C4-2B (cell line): ENCODE measurements around the gene TMEM259.

ENCODE experiments used
- H3K27ac ChIP-seq: fragments of 450-650 bp; 2 replicates; pipeline ENCODE4 v1.5.1; 2017
- ZFX ChIP-seq: fragments of 450-650 bp; IDR thresholded peaks from 2 replicates; pipeline ENCODE4 v1.6.1; 2017
- TF ChIP-seq, protein P1 (sequence below): fragments of 450-650 bp; conservative IDR thresholded peaks from 2 replicates; pipeline ENCODE4 v1.5.1; 2017; ENCODE audit warnings: mild to moderate bottlenecking

The TMEM259 gene

DNA sequence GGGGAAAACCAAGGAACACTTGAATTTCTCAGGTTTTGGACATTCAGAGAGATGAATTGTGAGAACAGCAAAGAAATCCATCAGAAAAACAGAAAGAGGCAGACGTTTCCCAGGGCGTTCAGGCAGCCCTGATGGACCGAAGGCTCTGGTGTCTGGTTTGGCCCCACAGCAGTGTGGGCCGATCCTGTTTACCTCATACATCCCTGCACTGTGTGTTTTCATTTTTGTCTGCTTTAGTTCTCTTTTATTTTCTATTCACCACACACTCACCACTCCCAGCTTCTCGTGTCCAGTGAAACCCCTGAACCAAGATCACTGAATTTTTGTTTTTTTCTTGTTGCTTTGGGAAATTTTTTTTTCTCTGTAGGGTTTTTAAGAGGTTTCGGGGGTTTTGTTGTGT is 48.6 kb downstream of the TMEM259 start:
- TF ChIP-seq, protein P1, sequence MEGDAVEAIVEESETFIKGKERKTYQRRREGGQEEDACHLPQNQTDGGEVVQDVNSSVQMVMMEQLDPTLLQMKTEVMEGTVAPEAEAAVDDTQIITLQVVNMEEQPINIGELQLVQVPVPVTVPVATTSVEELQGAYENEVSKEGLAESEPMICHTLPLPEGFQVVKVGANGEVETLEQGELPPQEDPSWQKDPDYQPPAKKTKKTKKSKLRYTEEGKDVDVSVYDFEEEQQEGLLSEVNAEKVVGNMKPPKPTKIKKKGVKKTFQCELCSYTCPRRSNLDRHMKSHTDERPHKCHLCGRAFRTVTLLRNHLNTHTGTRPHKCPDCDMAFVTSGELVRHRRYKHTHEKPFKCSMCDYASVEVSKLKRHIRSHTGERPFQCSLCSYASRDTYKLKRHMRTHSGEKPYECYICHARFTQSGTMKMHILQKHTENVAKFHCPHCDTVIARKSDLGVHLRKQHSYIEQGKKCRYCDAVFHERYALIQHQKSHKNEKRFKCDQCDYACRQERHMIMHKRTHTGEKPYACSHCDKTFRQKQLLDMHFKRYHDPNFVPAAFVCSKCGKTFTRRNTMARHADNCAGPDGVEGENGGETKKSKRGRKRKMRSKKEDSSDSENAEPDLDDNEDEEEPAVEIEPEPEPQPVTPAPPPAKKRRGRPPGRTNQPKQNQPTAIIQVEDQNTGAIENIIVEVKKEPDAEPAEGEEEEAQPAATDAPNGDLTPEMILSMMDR: no peak
- TF ChIP-seq ZFX: no peak
- H3K27ac ChIP-seq: no peak overlapping the region

DNA sequence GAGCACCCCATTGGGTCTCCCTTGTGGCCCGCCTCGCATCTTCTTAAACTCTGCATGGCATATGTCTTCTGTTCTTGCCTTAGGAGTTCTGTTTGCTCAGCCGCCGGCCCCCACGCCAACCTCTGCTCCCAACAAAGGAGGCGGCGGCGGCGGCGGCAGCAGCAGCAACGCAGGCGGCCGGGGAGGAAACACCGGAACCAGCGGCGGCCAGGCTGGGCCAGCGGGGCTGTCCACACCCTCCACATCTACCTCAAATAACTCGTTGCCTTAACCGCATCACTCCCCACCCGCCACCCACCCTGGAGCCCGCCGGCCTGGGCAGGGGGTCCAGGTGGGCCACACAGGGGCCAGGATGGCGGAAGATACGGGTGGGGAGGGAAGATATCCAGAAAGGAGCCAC is 49.1 kb downstream of the TMEM259 start:
- no peak overlapping the region for H3K27ac ChIP-seq
- TF ChIP-seq ZFX: no peak
- TF ChIP-seq, protein P1: no peak

DNA sequence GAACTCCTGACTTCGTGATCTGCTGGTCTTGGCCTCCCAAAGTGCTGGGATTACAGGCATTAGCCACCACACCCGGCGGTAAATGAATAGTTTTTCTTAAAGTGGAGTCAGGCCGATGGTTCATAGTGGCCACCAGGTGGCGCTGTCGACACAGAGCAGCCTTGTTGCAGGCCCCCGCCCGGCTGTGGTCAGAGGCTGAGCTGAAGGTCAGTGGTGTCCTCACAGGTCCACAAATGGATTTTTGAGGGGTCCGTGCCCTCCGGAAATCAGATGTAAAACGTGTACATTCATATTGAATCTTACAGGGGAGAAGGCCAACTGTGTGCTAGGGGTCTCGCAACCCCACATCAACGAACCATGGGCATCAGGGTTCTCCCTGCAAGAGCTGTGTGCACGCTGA is 50.2 kb downstream of the TMEM259 start:
- TF ChIP-seq ZFX: no peak
- TF ChIP-seq, protein P1: peak; percentile 76
- H3K27ac ChIP-seq: no peak overlapping the region

DNA sequence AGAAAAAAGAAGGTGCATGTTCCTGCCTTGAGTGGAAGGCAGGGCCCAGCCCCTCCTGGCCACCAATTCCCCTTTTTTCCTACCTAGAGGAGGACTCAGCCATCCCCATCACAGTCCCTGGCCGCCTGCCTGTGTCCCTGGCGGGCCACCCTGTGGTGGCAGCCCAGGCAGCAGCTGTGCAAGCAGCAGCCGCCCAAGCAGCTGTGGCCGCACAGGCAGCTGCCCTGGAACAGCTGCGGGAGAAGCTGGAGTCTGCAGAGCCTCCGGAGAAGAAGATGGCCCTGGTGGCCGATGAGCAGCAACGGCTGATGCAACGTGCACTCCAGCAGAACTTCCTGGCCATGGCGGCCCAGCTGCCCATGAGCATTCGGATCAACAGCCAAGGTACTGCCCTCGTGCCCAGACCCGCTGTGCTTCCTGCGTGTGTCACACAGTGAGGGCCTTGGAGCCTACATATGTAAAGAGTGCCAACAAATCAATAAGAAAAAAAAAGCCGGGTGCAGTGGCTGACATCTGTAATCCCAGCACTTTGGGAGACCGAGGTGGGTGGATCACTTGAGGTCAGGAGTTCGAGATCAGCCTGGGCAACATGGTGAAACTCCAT is 54.3 kb downstream of the TMEM259 start:
- TF ChIP-seq ZFX: no peak
- TF ChIP-seq, protein P1: no peak
- H3K27ac ChIP-seq: no peak overlapping the region

DNA sequence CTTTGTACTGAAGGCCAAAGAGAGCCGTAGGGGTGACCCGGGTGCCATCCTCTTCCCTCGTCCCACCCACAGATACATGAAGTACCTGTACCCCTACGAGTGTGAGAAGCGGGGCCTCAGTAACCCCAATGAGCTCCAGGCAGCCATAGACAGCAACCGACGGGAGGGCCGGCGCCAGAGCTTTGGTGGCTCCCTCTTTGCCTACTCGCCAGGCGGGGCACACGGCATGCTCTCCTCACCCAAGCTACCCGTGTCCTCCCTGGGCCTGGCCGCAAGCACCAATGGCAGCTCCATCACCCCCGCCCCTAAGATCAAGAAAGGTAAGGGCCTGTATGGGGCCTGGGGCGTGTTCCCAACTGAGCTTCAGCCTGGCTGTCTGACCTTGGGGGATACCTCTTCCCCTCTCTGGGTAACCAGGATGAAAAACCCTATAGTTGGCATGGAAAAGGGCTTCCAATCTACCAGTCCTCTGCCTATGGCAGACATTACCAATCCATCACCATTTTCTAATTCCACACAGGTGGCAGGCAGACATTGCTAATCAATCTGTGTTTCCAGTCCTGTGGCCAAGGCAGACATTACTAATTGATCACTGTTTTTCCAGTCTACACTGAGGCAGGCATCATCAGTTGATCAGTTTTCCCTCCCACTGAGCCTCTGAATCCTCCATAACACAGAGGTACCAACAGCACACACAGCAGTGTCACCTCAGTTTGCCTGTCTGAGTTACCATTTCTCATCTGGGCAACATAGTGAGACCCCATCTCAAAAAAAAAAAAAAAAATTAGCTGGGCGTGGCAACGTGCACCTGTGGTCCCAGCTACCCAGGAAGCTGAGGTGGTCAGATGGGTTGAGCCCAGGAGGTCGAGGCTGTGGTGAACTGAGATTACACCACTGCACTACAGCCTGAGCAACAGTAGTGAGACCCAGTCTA is 55.9 kb downstream of the TMEM259 start:
- TF ChIP-seq, protein P1: no peak
- TF ChIP-seq ZFX: no peak
- H3K27ac ChIP-seq: no peak overlapping the region

DNA sequence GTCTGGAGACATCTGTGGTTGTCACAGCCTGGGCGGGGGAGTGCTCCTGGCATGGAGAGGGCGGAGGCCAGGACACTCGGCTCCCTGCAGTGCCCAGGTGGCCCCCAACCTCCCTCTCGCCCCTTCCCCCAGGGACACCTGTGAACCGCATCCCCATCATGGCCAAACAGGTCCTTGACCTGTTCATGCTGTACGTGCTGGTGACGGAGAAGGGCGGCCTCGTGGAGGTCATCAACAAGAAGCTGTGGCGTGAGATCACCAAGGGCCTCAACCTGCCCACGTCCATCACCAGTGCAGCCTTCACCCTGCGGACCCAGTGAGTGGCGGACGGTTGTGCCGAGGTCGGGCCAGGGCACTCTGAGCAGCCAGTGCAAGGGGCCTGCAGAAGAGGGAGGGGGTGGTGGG is 56.8 kb downstream of the TMEM259 start:
- no peak overlapping the region for H3K27ac ChIP-seq
- no peak for TF ChIP-seq ZFX
- TF ChIP-seq, protein P1: no peak

DNA sequence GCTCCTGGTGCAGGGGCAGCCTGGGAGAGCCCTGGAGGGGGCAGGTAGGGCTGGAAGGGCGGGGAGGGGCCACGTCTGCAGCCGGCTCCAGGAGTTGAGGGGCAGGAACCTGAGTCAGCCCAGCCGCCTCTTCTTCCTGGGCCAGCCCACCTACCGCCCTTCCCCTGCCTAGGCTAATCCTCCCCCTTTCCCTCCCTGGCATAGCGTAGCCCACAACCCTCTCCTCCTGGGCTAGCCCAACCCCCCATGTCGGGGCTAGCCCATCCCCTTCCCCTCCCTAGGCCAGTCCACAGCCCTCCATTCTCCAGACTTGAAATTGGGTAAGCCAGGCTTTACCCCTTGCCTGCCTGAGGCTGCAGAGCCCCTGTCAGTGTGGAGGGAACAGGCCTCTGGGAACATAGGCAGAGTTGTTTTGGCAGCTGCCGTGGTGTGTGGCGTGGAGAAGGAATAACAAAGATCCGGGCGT is 57.4 kb downstream of the TMEM259 start:
- H3K27ac ChIP-seq: no peak overlapping the region
- TF ChIP-seq, protein P1: no peak
- TF ChIP-seq ZFX: no peak
